ENCODE data around the gene TTC9C. TPM values are rescaled to one million over a fixed set of nuclear protein-coding genes. Genes with fewer than 3 reads are reported as not detected.

The TTC9C gene
- total RNA-seq, 2 donors from 2014 or later, result 25.1 to 25.5 TPM

DNA sequence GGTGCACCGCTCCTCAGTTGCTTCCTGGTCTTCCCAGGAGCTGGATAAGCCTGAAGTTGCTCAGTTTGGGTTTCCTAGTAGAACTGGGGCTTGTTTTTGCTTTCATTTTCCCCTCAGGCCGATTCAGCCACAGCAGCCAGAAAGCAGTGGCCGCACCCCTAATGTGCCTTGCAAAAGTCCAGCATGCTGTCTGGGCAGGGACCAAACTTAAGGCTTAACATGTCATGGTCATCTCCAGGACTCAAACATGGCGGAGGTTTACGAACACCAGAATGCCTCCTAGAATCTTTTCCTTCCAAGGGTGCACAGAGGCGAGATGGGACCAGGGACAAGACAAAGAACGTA lies 18.3 kb upstream of the TTC9C start:
- intact Hi-C loops (cut with DNase I), result no loop called here
- Histone ChIP-seq H3K36me3 (peaks cover 0 to 10% of the 10 kb centered on the region in 2 donors), H3K27me3 (replicated peaks; ENCODE audit: insufficient read depth) (no peaks in the 10 kb centered on the region), H3K9me3 (no peaks in the 10 kb centered on the region), H3K4me3 (peak overlapping the region; percentile 35 to 50), H3K27ac (peak overlapping the region; percentile 94 to 96), H3K4me1 (replicated peaks) (peaks cover 14% of the 10 kb centered on the region)
- TF ChIP-seq POLR2A (IDR thresholded peaks at IDR 0.05) (no peak), POLR2AphosphoS5 (IDR thresholded peaks at IDR 0.05) (no peak)
- TF ChIP-seq, protein P1, sequence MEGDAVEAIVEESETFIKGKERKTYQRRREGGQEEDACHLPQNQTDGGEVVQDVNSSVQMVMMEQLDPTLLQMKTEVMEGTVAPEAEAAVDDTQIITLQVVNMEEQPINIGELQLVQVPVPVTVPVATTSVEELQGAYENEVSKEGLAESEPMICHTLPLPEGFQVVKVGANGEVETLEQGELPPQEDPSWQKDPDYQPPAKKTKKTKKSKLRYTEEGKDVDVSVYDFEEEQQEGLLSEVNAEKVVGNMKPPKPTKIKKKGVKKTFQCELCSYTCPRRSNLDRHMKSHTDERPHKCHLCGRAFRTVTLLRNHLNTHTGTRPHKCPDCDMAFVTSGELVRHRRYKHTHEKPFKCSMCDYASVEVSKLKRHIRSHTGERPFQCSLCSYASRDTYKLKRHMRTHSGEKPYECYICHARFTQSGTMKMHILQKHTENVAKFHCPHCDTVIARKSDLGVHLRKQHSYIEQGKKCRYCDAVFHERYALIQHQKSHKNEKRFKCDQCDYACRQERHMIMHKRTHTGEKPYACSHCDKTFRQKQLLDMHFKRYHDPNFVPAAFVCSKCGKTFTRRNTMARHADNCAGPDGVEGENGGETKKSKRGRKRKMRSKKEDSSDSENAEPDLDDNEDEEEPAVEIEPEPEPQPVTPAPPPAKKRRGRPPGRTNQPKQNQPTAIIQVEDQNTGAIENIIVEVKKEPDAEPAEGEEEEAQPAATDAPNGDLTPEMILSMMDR (IDR thresholded peaks at IDR 0.05), result no peak
- no peak for DNase-seq (ENCODE audit: low spot score)
- WGBS, result 67% methylated on average over 7 of the region's 7 CpGs

DNA sequence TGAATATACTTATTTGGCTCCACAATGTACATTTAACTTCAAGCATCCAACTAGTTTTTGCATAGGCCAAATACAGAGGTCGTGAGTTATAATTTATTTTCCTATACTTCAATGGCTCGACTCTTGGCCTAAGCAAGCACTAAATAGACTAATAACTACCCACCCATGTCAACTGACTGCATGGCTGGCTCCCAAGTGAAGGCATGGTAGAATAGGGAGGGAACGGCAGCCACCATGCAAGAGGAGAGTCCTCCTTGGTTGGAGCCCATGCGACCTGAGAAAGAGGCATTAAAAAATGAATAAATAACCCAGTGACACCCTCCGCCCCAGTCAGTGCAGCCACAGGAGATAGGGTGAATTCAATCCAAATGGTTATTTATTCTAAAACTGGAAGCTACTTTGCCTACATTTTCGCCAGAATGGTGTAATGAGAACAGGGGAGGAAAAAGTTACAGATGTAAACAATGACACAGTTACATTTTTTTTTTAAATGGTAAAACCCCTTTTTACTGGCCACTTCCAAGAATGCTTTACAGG lies 15.9 kb upstream of the TTC9C start:
- H3K4me1 ChIP-seq (replicated peaks), result peaks cover 16% of the 10 kb centered on the region
- intact Hi-C loops (cut with DNase I), result no loop called here
- 72% methylated on average over 6 of the region's 6 CpGs for WGBS

DNA sequence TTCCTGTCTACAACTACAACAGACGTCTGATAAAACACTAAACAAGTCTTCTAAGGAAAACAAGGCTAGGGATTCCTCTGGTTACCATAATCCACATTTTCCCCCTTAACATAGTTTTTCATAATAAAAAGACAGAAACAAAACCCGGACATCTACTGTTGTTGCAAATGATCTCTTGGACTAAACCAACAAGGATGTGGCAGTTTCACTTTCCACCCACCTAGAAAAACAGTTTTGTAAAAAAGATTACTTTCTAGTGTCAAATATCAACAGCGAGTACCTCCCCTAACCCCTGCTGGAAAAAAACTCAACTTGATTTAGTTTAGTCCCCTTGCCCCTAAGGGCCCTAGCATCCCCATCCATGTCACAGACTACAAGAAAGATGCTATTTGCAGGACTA lies 15.4 kb upstream of the TTC9C start:
- peaks cover 9 to 15% of the 10 kb centered on the region in 2 donors for H3K36me3 ChIP-seq
- H3K9me3 ChIP-seq, result no peaks in the 10 kb centered on the region
- intact Hi-C loops (cut with DNase I), result no loop called here
- peaks cover 16% of the 10 kb centered on the region for H3K4me1 ChIP-seq (replicated peaks)
- TF ChIP-seq, protein P1 (IDR thresholded peaks at IDR 0.05), result no peak
- no peak for TF ChIP-seq POLR2AphosphoS5 (IDR thresholded peaks at IDR 0.05)
- TF ChIP-seq POLR2A (IDR thresholded peaks at IDR 0.05), result no peak
- no peak for DNase-seq (ENCODE audit: low spot score)
- peak overlapping the region in 1 of 2 donors; percentile 27 for H3K27ac ChIP-seq
- no peak overlapping the region for H3K4me3 ChIP-seq
- no peaks in the 10 kb centered on the region for H3K27me3 ChIP-seq (replicated peaks; ENCODE audit: insufficient read depth)
- WGBS, result 49% methylated on average over 3 of the region's 3 CpGs

More for the DNA sequence above, 15.9 kb upstream of the TTC9C start:
- Histone ChIP-seq H3K9me3 (no peaks in the 10 kb centered on the region), H3K27ac (peak overlapping the region in 1 of 2 donors; percentile 27), H3K36me3 (peaks cover 9 to 15% of the 10 kb centered on the region in 2 donors), H3K27me3 (replicated peaks; ENCODE audit: insufficient read depth) (no peaks in the 10 kb centered on the region), H3K4me3 (no peak overlapping the region)
- no peak for TF ChIP-seq POLR2AphosphoS5 (IDR thresholded peaks at IDR 0.05)
- no peak for TF ChIP-seq POLR2A (IDR thresholded peaks at IDR 0.05)
- TF ChIP-seq, protein P1 (IDR thresholded peaks at IDR 0.05), result no peak
- DNase-seq (ENCODE audit: low spot score), result no peak

DNA sequence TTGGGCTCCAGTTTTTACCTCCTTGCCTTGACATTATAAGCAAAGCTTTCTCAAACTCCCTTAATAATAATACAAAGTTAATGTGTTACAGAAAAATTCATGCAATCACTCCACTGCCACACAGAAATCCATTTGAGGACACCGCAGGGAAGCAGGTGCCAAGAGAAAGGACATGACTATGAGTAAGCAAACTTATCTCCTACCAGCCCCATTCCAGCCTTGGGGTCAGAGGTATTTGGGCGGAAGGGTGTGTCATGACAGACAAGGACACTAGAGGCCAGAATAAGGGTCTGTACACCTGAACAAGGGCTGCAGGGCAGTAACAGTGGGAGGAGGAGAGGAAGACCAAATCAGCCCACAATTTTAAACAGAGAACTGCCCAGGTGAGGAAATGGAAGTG lies 14.9 kb upstream of the TTC9C start:
- TF ChIP-seq, protein P1 (IDR thresholded peaks at IDR 0.05), result no peak
- TF ChIP-seq POLR2AphosphoS5 (IDR thresholded peaks at IDR 0.05) (no peak), POLR2A (IDR thresholded peaks at IDR 0.05) (no peak)
- Histone ChIP-seq H3K36me3 (peaks cover 9 to 15% of the 10 kb centered on the region in 2 donors), H3K4me1 (replicated peaks) (peaks cover 15% of the 10 kb centered on the region), H3K4me3 (no peak overlapping the region), H3K27me3 (replicated peaks; ENCODE audit: insufficient read depth) (no peaks in the 10 kb centered on the region), H3K9me3 (no peaks in the 10 kb centered on the region), H3K27ac (peak overlapping the region in 1 of 2 donors; percentile 15)
- intact Hi-C loops (cut with DNase I), result no loop called here
- WGBS, result 88% methylated on average over 2 of the region's 2 CpGs
- DNase-seq (ENCODE audit: low spot score), result no peak

Data from prostate gland (tissue), 2 donors.